H9 (cell line): Measurements from ENCODE around the gene GLI2. TPM values are rescaled to one million over a fixed set of nuclear protein-coding genes. Genes with fewer than 3 reads are reported as not detected.
A peak's percentile ranks its signal among the peaks of the same experiment; 100 is the strongest.

Experiments
- DNase-seq: peaks from one replicate; pipeline ENCODE4 v3.0.0-alpha.2; 2017
- H2AFZ ChIP-seq: one replicate; pipeline ENCODE4 v1.6.1; 2013; ENCODE audit warnings: mild to moderate bottlenecking, low read length, control low read depth, moderate library complexity
- H2AK5ac ChIP-seq: 2 replicates; pipeline ENCODE4 v1.6.1; 2013; ENCODE audit warnings: low read length, control low read depth, mixed read lengths; ENCODE audit not compliant: insufficient read length
- H2BK120ac ChIP-seq: one replicate; pipeline ENCODE4 v1.6.1; 2013; ENCODE audit warnings: low read depth, mild to moderate bottlenecking, low read length, control low read depth, inconsistent platforms; ENCODE audit not compliant: poor library complexity, severe bottlenecking
- H2BK12ac ChIP-seq: 2 replicates; pipeline ENCODE4 v1.6.1; 2013; ENCODE audit warnings: low read length, control low read depth, mixed read lengths, low read depth; ENCODE audit not compliant: insufficient read length
- H2BK15ac ChIP-seq: 2 replicates; pipeline ENCODE4 v1.6.1; 2013; ENCODE audit warnings: low read depth, low read length, control low read depth
- H2BK20ac ChIP-seq: one replicate; pipeline ENCODE4 v1.6.1; 2013; ENCODE audit warnings: low read depth, mild to moderate bottlenecking, low read length, control low read depth, inconsistent platforms; ENCODE audit not compliant: poor library complexity, severe bottlenecking
- H2BK5ac ChIP-seq: 2 replicates; pipeline ENCODE4 v1.6.1; 2013; ENCODE audit warnings: low read length, control low read depth, mixed read lengths; ENCODE audit not compliant: insufficient read length
- H3K14ac ChIP-seq: 2 replicates; pipeline ENCODE4 v1.6.1; 2013; ENCODE audit warnings: low read length, control low read depth; ENCODE audit not compliant: insufficient read depth
- H3K18ac ChIP-seq: 2 replicates; pipeline ENCODE4 v1.6.1; 2013; ENCODE audit warnings: low read depth, mild to moderate bottlenecking, mixed read lengths, low read length, control low read depth; ENCODE audit not compliant: insufficient read length
- H3K23ac ChIP-seq: 2 replicates; pipeline ENCODE4 v1.6.1; 2013; ENCODE audit warnings: low read length, control low read depth, mixed read lengths, low read depth; ENCODE audit not compliant: insufficient read length
- H3K23me2 ChIP-seq: 2 replicates; pipeline ENCODE4 v1.6.1; 2013; ENCODE audit warnings: low read depth, mild to moderate bottlenecking, mixed read lengths, low read length, control low read depth; ENCODE audit not compliant: insufficient read length, poor library complexity, severe bottlenecking
- H3K27ac ChIP-seq: 2 replicates; pipeline ENCODE4 v1.5.1; 2013; ENCODE audit warnings: low read length, control low read depth, mixed read lengths, low read depth; ENCODE audit not compliant: insufficient read length
- H3K27me3 ChIP-seq: 2 replicates; pipeline ENCODE4 v1.6.1; 2013; ENCODE audit warnings: low read length, control low read depth, inconsistent platforms; ENCODE audit not compliant: insufficient read depth
- H3K4ac ChIP-seq: 2 replicates; pipeline ENCODE4 v1.6.1; 2013; ENCODE audit warnings: low read depth, mild to moderate bottlenecking, control low read depth, inconsistent platforms, low read length, moderate library complexity
- H3K4me1 ChIP-seq: 2 replicates; pipeline ENCODE4 v1.6.1; 2013; ENCODE audit warnings: low read length, control low read depth, inconsistent platforms; ENCODE audit not compliant: insufficient read depth
- H3K4me2 ChIP-seq: 2 replicates; pipeline ENCODE4 v1.6.1; 2013; ENCODE audit warnings: low read length, control low read depth, mixed read lengths; ENCODE audit not compliant: insufficient read length, insufficient read depth
- H3K56ac ChIP-seq: 2 replicates; pipeline ENCODE4 v1.6.1; 2013; ENCODE audit warnings: low read depth, mild to moderate bottlenecking, mixed read lengths, low read length, control low read depth; ENCODE audit not compliant: insufficient read length
- H3K79me1 ChIP-seq: 2 replicates; pipeline ENCODE4 v1.6.1; 2013; ENCODE audit warnings: low read depth, mild to moderate bottlenecking, moderate library complexity, low read length, control low read depth, inconsistent platforms; ENCODE audit not compliant: insufficient read depth, poor library complexity, severe bottlenecking
- H3K79me2 ChIP-seq: 2 replicates; pipeline ENCODE4 v1.6.1; 2013; ENCODE audit warnings: low read length, control low read depth, inconsistent platforms; ENCODE audit not compliant: insufficient read depth
- H3K9ac ChIP-seq: 2 replicates; pipeline ENCODE4 v1.6.1; 2013; ENCODE audit warnings: low read length, control low read depth, mixed read lengths; ENCODE audit not compliant: insufficient read length; ENCODE audit errors: extremely low read depth
- H3K9me3 ChIP-seq: one replicate; pipeline ENCODE4 v1.6.1; 2013; ENCODE audit warnings: low read depth, low read length, inconsistent platforms; ENCODE audit not compliant: control insufficient read depth
- H3T11ph ChIP-seq: one replicate; pipeline ENCODE4 v1.6.1; 2013; ENCODE audit warnings: mild to moderate bottlenecking, low read length, control low read depth, inconsistent platforms
- H4K20me1 ChIP-seq: one replicate; pipeline ENCODE4 v1.6.1; 2013; ENCODE audit not compliant: control insufficient read depth, insufficient read length, insufficient read depth
- H4K5ac ChIP-seq: 2 replicates; pipeline ENCODE4 v1.6.1; 2013; ENCODE audit warnings: low read depth, mild to moderate bottlenecking, mixed read lengths, low read length, control low read depth; ENCODE audit not compliant: insufficient read length
- H4K8ac ChIP-seq: replicated peaks from 2 replicates; pipeline ENCODE4 v1.6.1; 2013; ENCODE audit warnings: low read length, control low read depth, mixed read lengths, low read depth; ENCODE audit not compliant: insufficient read length
- H4K91ac ChIP-seq: 2 replicates; pipeline ENCODE4 v1.6.1; 2013; ENCODE audit warnings: low read depth, mild to moderate bottlenecking, moderate library complexity, mixed read lengths, low read length, control low read depth; ENCODE audit not compliant: insufficient read length
- H3K27ac Mint-ChIP-seq, 3 experiments: 2 replicates in 2 of 3; 3 replicates in 1 of 3; pipeline ENCODE4 v1.8.0; 2020 to 2021; ENCODE audit warnings: mixed read lengths in 3 of 3, mild to moderate bottlenecking in 1 of 3, moderate library complexity in 1 of 3
- H3K27me3 Mint-ChIP-seq: 2 replicates; pipeline ENCODE4 v1.8.0; 2021; ENCODE audit warnings: low read depth, mild to moderate bottlenecking, moderate library complexity, mixed read lengths
- H3K36me3 Mint-ChIP-seq, 3 experiments: 2 replicates in 2 of 3; 3 replicates in 1 of 3; pipeline ENCODE4 v1.8.0; 2020 to 2021; ENCODE audit warnings: low read depth in 3 of 3, mixed read lengths in 3 of 3; ENCODE audit not compliant: insufficient read depth in 1 of 3
- H3K4me1 Mint-ChIP-seq, 2 experiments: 2 replicates each; pipeline ENCODE4 v1.8.0; 2020; ENCODE audit warnings: mixed read lengths in 2 of 2
- H3K4me3 Mint-ChIP-seq, 2 experiments: 2 replicates in 1 of 2; 3 replicates in 1 of 2; pipeline ENCODE4 v1.8.0; 2020 to 2021; ENCODE audit warnings: mild to moderate bottlenecking in 2 of 2, mixed read lengths in 2 of 2, moderate library complexity in 1 of 2
- H3K9me3 Mint-ChIP-seq, 2 experiments: 2 replicates in 1 of 2; 3 replicates in 1 of 2; pipeline ENCODE4 v1.8.0; 2020; ENCODE audit warnings: mild to moderate bottlenecking in 2 of 2, mixed read lengths in 2 of 2, moderate library complexity in 1 of 2
- CTCF ChIP-seq: fragments of 200-600 bp; sonication (generic); conservative IDR thresholded peaks from 3 replicates; pipeline ENCODE4 v1.8.0; 2021; ENCODE audit warnings: antibody characterized with exemption, mild to moderate bottlenecking
- WGBS: extraction: QIAGEN DNeasy Blood & Tissue Kit; methylation state at CpG from one replicate; pipeline ENCODE4 v1.1.7; 2013; ENCODE audit warnings: missing lambda C conversion rate, low lambda C conversion rate, mixed read lengths; ENCODE audit not compliant: insufficient read length; ENCODE audit errors: extremely low coverage; 5-methylcytosine and 5-hydroxymethylcytosine counted together
- total RNA-seq: library from RNA; stranded (reverse); gene quantifications from 2 replicates; pipeline ENCODE4 v1.2.1, GENCODE V29; 2021

GLI2 gene
- total RNA-seq, 1 experiment from 2014 or later = 56.7 TPM

GRCh38 chr2:120775801-120776589 lies 40.3 kb downstream of the GLI2 start:
- WGBS = no CpG with 5 or more reads among the region's 15 CpGs
- peak overlapping the region in 2 of 3 experiments; percentile 38 to 76; a peak in 2 of 7 replicates for H3K27ac Mint-ChIP-seq

More at GRCh38 chr2:120775801-120776589, 40.3 kb downstream of the GLI2 start:
- Histone ChIP-seq H2BK5ac (no peak overlapping the region), H2BK120ac (no peak overlapping the region), H3K27ac (no peak overlapping the region), H4K5ac (no peak overlapping the region), H3K4me2 (no peak overlapping the region), H3K4me1 (peaks cover 31% of the 10 kb centered on the region), H3K23ac (no peak overlapping the region), H2BK20ac (no peak overlapping the region), H3K9me3 (no peaks in the 10 kb centered on the region), H4K20me1 (peaks cover 2% of the 10 kb centered on the region), H4K8ac (no peak overlapping the region), H3K23me2 (no peaks in the 10 kb centered on the region), H3T11ph (no peak overlapping the region), H3K14ac (0 out of 2 replicates have a peak overlapping the region, but pooled peaks have one; percentile 10), H3K4ac (no peak overlapping the region; the same call in 1 of the 2 replicates), H4K91ac (no peak overlapping the region), H2BK12ac (no peak overlapping the region), H3K18ac (no peak overlapping the region), H3K79me2 (peaks cover 34% of the 10 kb centered on the region; the same call in 1 of the 2 replicates), H3K79me1 (peaks cover 10% of the 10 kb centered on the region), H3K27me3 (no peaks in the 10 kb centered on the region), H2AK5ac (no peak overlapping the region), H2AFZ (no peak overlapping the region), H2BK15ac (no peak overlapping the region), H3K9ac (no peak overlapping the region), H3K56ac (no peak overlapping the region)
- DNase-seq = no peak
- H3K4me3 Mint-ChIP-seq = no peak overlapping the region
- H3K4me1 Mint-ChIP-seq = peaks cover 65 to 67% of the 10 kb centered on the region in 2 experiments
- TF ChIP-seq CTCF = no peak
- no peaks in the 10 kb centered on the region for H3K27me3 Mint-ChIP-seq
- no peaks in the 10 kb centered on the region for H3K9me3 Mint-ChIP-seq
- H3K36me3 Mint-ChIP-seq = no peaks in the 10 kb centered on the region
